MG63 (cell line): ENCODE data around the gene RHBDF1. TPM values are rescaled to one million over a fixed set of nuclear protein-coding genes. Genes with fewer than 3 reads are reported as not detected.

Source experiments
- DNase-seq: peaks from one replicate; pipeline ENCODE4 v3.0.0-alpha.2; 2020
- H3K27me3 ChIP-seq: fragments of 250-450 bp; sonication (Bioruptor Pico); 2 replicates; pipeline ENCODE4 v1.5.1; 2020; ENCODE audit warnings: mild to moderate bottlenecking, moderate library complexity
- H3K36me3 ChIP-seq: fragments of 250-450 bp; sonication (Bioruptor Pico); 2 replicates; pipeline ENCODE4 v1.5.1; 2020; ENCODE audit warnings: mild to moderate bottlenecking, moderate library complexity
- H3K4me3 ChIP-seq: fragments of 250-450 bp; sonication (Bioruptor Pico); 2 replicates; pipeline ENCODE4 v1.5.1; 2020; ENCODE audit warnings: mild to moderate bottlenecking, moderate library complexity
- H3K9me3 ChIP-seq: fragments of 250-450 bp; sonication (Bioruptor Pico); 2 replicates; pipeline ENCODE4 v1.5.1; 2020; ENCODE audit warnings: mild to moderate bottlenecking, moderate library complexity
- total RNA-seq: library from RNA; depleted of rRNA; stranded (reverse); fragments of >200 nt; shearing (Covaris generic); gene quantifications from 2 replicates; pipeline ENCODE4 v1.2.3, GENCODE V29; 2014; ENCODE audit warnings: low replicate concordance; rRNA removed

RHBDF1 gene
- 4.2 and 12.0 TPM in 2 replicates for total RNA-seq

DNA sequence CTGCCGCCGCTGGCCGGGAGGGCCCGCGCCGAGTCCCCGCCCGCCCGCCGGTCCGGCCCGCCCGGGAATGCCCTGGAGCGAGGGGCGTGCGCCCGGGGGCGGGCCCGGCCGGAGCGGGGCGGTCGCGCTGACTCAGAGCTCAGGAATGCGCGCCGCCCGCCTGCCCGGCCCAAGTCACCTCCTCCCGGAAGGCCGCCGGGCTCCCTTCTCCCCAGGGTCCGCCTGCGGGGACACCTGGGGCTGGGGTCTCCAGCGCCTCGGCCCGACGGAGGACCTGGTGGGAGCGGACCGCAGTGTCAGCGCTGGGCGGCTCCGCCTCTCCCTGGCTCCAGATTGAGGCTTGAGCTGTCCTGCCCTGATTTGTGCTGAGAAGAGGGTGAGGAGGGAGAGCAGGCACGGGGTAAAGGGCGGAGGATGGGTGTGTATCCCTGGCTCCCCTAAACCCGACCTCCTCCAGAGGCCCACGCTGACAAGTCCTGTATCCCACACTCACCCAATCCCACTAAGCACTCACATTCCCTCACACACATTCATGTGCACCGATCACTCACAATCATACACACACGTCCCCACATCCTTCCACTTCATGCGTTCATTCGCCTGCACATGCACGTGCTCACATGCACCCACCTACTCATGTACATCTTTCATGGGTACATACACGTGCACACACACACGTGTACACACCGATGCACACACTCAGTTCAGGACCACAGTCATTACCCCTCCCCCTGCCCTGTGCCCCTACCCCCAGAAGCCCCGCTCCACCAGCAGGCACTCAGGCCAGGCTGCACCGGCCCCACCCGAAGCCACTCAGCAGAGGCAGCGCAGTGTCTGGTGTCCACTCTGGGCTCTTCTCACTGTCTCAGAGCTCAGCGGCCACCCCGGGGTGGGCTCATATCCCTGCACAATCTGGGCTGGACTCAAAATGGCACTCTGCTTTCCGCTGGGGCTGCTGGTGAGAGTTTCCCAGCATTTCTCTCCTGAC lies at the start of gene RHBDF1:
RHBDF1 (minus strand) TSS at position 71 of the 988 bp plus-strand sequence. CDS start 7,616 bp downstream, outside the sequence.
- DNase-seq = peak; percentile 70
- Histone ChIP-seq H3K4me3 (peak within 1 kb of the TSS; percentile 87), H3K9me3 (no peaks in the 10 kb centered on the region), H3K36me3 (no peaks in the 10 kb centered on the region), H3K27me3 (no peaks in the 10 kb centered on the region)

DNA sequence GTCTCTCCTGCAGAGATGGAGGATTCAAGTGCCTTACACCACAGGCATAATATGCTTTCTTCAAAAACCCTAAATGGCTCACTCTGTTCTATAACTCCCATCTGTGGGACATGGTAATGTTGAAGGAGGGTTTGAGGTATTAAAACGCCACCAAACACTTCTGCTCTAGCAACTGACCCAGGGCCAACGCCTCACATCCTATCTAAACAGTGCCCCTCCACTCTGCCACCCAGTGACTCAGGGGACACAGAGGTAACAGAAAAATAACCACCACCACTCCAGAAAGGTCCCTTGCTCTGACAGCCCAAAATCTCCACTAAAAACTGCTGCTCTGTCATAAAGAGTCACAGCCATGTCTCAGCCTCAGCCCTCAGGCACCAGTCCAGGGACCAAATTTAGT lies 48.3 kb upstream of the RHBDF1 start:
- Histone ChIP-seq H3K4me3 (no peak overlapping the region), H3K36me3 (peaks cover 47% of the 10 kb centered on the region), H3K27me3 (no peaks in the 10 kb centered on the region), H3K9me3 (no peaks in the 10 kb centered on the region)
- DNase-seq = no peak

DNA sequence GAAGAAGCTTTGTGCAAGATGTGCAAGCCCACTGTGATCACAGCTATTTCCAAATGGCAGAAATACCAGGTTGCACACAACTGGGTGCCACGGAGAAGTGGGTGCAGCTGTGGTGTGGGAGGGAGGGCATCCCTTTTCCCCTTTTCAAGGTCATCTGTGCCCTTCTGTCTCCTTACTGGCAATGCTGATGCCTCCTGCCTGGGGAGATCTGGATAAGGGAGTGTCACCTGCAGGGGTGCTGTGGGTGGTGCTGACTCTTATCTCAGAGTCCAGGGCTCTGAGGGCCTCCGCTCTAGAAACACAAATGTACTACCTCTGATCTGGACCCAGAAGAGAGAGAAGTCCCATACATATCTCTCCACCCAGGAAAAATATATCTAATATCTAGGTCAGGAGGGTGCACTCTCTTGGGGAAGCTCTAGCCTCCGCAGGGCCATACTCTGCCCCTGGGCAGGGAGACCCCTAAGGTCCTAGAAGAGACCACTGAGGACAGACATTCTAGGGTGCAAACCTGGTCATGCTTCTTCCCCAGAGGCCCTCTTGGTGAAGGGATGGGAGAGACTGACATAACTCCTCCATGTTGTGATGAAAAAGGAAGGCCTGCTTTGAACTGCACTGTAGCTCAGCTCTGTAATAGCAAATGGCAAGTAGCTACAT lies 47.5 kb upstream of the RHBDF1 start:
- peaks cover 47% of the 10 kb centered on the region for H3K36me3 ChIP-seq
- DNase-seq = no peak
- H3K4me3 ChIP-seq = no peak overlapping the region
- no peaks in the 10 kb centered on the region for H3K9me3 ChIP-seq
- H3K27me3 ChIP-seq = no peaks in the 10 kb centered on the region

GRCh38 chr16:119295-119694 lies 46.9 kb upstream of the RHBDF1 start:
- DNase-seq = no peak
- Histone ChIP-seq H3K9me3 (no peaks in the 10 kb centered on the region), H3K36me3 (peaks cover 46% of the 10 kb centered on the region), H3K4me3 (no peak overlapping the region), H3K27me3 (no peaks in the 10 kb centered on the region)

GRCh38 chr16:118857-119256 lies 46.4 kb upstream of the RHBDF1 start:
- H3K36me3 ChIP-seq = peaks cover 46% of the 10 kb centered on the region
- DNase-seq = no peak
- no peaks in the 10 kb centered on the region for H3K27me3 ChIP-seq
- H3K4me3 ChIP-seq = no peak overlapping the region
- H3K9me3 ChIP-seq = no peaks in the 10 kb centered on the region

DNA sequence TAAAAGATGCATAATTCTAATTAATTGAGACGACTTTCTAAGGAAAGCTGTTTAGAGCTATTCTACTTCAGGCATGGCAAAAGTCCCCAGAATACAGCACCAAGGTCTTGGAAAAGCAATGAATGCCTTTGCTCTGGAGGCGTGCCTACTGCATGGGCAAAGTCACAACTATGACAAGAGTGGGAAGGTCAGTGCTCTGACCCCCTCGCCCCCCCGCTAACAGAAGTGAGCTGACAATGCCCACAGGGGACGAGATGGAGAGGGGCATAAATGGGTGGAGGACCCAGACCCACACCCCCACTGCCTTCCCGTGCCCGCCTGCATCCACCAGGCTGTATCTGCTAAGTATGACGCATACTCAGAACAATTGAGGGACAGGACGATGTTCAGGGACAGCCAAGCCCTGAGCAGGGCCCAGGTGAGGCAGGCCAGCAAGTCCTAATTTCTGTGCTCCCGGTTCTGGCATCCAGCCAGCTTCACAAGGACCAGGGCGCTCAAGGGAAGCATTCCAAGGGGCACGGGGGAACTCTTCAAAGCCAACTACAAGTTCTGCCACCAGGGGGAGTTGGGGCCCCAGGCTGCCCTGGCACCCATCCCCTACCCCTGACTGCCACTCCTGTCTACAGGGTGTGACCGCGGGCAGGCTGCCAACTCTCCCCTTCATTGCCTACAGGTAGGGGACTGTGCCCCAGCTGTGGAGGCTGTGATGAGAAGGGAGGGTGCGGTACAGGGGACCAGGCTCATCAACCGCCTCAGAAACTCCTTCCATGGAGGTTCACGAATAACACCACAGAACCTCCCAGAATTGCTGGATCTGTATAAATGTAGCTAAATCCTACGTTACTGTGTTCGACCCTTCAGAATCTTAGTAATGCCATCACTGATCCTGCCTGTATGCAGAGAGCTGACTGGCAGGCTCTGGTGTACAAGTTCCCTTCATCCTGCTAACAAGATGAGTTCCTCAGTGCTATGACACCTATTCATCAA lies 45.2 kb upstream of the RHBDF1 start:
- no peak overlapping the region for H3K4me3 ChIP-seq
- H3K9me3 ChIP-seq = no peaks in the 10 kb centered on the region
- no peaks in the 10 kb centered on the region for H3K27me3 ChIP-seq
- peaks cover 48% of the 10 kb centered on the region for H3K36me3 ChIP-seq
- peak; percentile 46 for DNase-seq

GRCh38 chr16:116015-116414 lies 43.6 kb upstream of the RHBDF1 start:
- Histone ChIP-seq H3K27me3 (no peaks in the 10 kb centered on the region), H3K4me3 (no peak overlapping the region), H3K9me3 (no peaks in the 10 kb centered on the region), H3K36me3 (peaks cover 53% of the 10 kb centered on the region)
- no peak for DNase-seq

DNA sequence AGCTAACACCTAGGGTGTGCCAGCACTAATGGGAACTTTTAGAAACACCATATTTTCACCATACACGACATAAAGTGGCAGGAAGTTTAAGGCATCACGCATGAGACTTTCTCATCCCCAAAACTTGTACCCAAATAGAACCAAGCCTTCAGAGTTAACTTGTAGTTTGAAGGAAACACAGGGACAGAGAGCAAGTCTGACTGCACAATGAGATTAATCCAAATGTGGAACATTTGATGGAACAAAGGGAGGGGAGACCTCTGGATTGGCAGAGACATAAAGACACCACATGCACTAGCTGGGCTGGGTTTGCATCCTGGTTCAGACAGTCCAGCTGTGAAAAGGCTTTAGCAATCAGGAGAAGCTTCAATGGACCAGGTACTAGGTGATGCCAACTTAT lies 41.9 kb upstream of the RHBDF1 start:
- no peak for DNase-seq
- H3K36me3 ChIP-seq = peaks cover 69% of the 10 kb centered on the region
- H3K27me3 ChIP-seq = no peaks in the 10 kb centered on the region
- H3K4me3 ChIP-seq = no peak overlapping the region
- no peaks in the 10 kb centered on the region for H3K9me3 ChIP-seq

DNA sequence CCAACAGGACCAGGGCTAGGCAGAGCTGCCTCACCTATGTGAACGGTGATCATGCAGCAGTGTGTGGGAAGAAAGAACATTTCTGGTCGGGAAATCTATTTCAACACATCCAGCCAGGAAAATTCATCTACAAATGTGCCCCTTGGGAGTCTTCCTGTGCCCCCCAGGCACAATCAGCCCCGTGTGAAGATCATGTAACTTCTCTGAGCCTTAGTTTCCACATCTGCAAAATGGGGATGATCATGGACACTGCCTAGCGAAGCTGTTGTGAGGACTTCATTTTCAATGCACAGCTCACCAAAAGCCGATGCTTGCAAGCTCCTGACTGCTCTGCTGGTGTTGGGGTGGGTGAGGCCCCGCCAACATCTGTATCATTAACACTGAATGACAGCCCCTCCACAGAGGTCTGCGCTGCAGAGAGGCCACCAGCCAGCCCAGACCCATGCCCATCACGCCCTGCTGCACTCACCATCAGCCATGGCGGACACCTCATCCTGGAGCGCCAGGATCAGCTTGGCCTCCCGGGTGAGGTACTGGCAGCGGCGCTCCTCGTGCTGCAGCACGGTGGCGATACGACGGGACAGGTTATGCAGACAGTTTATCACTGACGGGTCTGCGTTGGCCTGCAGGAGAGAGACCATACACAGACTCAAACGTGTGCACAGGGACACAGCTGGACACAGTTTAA lies 39.9 kb upstream of the RHBDF1 start:
- peaks cover 68% of the 10 kb centered on the region for H3K36me3 ChIP-seq
- no peak for DNase-seq
- no peaks in the 10 kb centered on the region for H3K27me3 ChIP-seq
- H3K9me3 ChIP-seq = no peaks in the 10 kb centered on the region
- H3K4me3 ChIP-seq = no peak overlapping the region

DNA sequence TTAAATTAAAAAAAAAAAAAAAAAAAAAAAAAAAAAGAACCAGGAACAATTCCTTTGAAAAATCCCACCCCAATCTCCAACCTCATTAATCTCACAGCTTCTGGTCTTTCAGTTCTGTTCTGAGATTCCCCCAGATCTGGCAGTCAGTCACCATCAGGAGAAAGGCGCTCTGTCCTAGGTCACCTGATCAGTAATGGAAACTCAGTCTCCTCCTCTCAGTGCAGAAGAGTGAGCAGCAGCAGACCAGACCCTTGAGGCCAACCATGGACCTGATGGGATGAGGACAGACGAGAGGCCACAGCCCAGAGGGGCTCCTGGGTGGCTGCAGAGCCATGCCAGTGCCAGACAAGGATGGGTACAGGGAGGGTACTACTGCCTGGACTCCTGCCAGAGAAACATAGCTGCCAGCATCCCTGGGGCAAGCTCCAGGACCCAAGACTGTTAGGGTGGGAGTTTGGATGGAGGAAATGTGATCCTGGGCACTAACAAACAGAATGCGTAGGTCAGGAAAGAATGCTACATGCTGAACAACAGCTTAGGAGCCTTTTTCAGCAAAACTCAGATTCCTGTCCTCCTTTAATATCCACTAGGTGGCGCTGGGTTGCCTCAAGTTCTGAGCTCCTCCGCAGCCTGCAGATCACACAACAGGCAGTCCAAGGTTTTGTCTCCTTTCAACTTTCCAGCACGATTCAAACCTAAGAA lies 34.3 kb upstream of the RHBDF1 start:
- Histone ChIP-seq H3K9me3 (no peaks in the 10 kb centered on the region), H3K36me3 (peaks cover 67% of the 10 kb centered on the region), H3K4me3 (no peak overlapping the region), H3K27me3 (no peaks in the 10 kb centered on the region)
- peak; percentile 50 for DNase-seq

GRCh38 chr16:105521-105920 lies 33.1 kb upstream of the RHBDF1 start:
- no peak for DNase-seq
- H3K27me3 ChIP-seq = no peaks in the 10 kb centered on the region

GRCh38 chr16:104928-105327 lies 32.5 kb upstream of the RHBDF1 start:
- DNase-seq = no peak
- H3K27me3 ChIP-seq = no peaks in the 10 kb centered on the region
- H3K4me3 ChIP-seq = no peak overlapping the region
- no peaks in the 10 kb centered on the region for H3K9me3 ChIP-seq
- H3K36me3 ChIP-seq = peaks cover 50% of the 10 kb centered on the region

More at GRCh38 chr16:105521-105920, 33.1 kb upstream of the RHBDF1 start:
- no peak overlapping the region for H3K4me3 ChIP-seq
- H3K36me3 ChIP-seq = peaks cover 56% of the 10 kb centered on the region
- no peaks in the 10 kb centered on the region for H3K9me3 ChIP-seq

DNA sequence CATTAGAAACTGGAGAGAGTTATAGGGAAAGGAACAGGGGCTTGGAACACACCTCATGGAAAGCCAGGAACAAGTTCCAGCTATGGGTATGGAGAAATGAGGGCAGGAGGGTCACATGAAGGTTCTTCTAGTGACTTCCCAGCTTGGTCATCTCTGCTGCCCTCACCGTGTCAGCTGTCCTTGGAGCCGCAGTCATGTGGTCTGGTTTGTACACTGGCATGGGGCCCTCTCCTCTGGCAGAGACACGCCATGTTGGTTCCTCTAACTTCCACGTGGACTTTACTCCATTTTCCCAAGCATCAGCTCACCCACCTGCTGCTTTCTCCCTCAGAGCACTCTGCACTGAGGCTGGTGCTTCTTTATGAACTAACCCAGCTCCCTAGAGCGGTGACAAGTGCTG lies 31.9 kb upstream of the RHBDF1 start:
- peaks cover 45% of the 10 kb centered on the region for H3K36me3 ChIP-seq
- no peak overlapping the region for H3K4me3 ChIP-seq
- no peaks in the 10 kb centered on the region for H3K9me3 ChIP-seq
- no peaks in the 10 kb centered on the region for H3K27me3 ChIP-seq
- DNase-seq = no peak

- H3K9me3 ChIP-seq = no peaks in the 10 kb centered on the region
- no peaks in the 10 kb centered on the region for H3K27me3 ChIP-seq
- H3K4me3 ChIP-seq = no peak overlapping the region
- no peak for DNase-seq
- peaks cover 55% of the 10 kb centered on the region for H3K36me3 ChIP-seq
These were observed 29.8 kb upstream of the RHBDF1 start for GRCh38 chr16:102060-102855.

DNA sequence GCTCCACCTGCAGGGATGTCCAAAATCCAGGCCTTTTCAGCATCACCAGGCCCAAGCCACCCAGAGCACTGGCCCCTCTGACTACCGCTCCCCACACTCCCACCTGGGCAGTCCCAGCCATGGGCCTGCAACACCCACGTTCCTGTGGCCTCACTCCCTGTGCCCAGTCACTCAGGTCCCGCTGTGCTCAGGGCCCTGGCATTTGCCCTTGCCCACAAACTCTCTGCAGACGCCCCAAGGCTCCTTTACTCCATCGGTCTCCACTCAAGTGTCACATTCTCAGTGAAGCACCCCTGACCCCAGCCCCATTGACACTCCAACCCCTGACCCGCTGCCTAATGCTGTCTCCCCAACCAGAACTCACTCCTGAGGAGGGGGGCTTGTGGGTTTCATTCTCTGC lies 29.2 kb upstream of the RHBDF1 start:
- peaks cover 53% of the 10 kb centered on the region for H3K36me3 ChIP-seq
- no peaks in the 10 kb centered on the region for H3K9me3 ChIP-seq
- DNase-seq = no peak
- no peaks in the 10 kb centered on the region for H3K27me3 ChIP-seq
- H3K4me3 ChIP-seq = no peak overlapping the region
